HG02763 (cell line): ENCODE results near the gene UFL1.
"Not testable (repeated sequence)": the region's sequence is repeated elsewhere in the genome, so short reads cannot be mapped to it uniquely, and the experiment has no call there.

Source experiments
- ATAC-seq: cut with Tn5 transposase; IDR thresholded peaks from one replicate; pipeline ENCODE4 v1.9.1; 2021; ENCODE audit warnings: mild to moderate bottlenecking, moderate library complexity; ENCODE audit not compliant: unreplicated experiment

Gene UFL1

DNA sequence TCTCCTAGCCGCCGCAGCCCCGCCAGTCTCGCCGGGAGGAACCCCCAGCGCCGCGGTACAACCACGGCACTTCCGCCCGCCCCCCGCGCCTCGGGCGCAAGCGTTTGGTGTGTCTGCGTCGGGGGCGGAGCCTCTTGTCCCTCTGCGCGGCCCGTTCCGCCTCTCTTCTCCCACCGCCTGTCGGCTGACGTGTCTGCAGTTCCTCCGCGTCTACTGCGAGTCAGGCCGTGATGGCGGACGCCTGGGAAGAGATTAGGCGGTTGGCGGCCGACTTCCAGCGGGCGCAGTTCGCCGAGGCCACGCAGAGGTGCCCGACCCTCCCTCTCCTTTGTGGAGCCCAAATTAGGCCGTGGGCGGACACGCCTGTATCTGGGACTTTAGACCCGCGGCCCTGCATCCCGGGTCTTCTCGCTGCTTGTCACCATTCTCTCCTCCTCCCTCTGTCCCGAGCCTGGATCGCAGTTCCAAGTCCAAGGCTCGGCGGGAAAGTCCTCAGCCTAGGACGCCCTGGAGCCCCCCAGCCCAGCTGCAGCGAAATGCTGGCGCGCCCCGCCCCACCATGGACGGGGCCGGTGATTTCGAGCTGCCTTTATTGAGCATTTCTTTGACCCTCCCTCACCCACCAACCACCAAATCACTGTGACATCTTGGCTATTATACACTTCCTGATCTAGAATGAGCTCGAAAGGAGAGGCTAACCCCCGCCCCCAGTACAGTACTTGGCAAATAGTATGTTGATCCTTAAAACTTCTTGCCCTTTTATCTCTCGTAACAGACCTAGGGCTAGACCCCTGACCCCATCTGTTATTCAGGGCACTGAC is at the start of gene UFL1:
Gene UFL1 (plus strand): TSS at position 163 of the 821 bp plus-strand sequence. CDS start 68 bp downstream, at position 231.
- ATAC-seq = peak; percentile 98

GRCh38 chr6:96472291-96472690 is 49.3 kb upstream of the UFL1 start:
- ATAC-seq = not testable (repeated sequence)

DNA sequence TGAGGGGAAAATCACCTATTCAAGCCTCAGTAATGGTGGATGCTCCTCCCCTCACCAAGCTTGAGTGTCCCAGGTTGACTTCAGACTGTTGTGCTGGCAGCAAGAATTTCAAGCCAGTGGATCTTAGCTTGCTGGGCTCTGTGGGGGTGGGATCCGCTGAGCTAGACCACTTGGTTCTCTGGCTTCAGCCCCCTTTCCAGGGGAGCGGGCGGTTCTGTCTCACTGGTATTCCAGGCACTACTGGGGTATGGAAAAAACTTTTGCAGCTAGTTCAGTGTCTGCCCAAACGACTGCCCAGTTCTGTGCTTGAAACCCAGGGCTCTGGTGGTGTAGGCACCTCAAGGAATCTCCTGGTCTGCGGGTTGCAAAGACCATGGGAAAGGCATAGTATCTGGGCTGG is 42.9 kb upstream of the UFL1 start:
- no peak for ATAC-seq

DNA sequence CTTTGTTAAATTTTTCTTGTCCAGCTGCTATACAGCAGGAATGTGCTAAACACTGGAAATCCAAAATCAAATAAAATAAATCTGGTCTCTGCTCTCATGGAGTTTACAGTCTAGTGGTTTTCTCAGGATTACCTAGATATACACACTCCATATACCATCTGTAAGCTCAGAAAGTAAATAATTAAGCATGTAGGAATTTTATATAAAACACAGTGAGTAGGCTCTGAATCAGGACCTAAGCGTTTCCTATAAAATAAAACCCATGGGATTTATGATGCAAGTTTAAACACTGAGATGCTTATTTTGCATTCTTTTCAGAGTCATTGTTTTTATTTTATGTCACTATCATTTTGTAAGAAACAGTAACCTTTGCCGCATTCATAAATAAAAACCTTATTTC is 29.7 kb upstream of the UFL1 start:
- ATAC-seq = no peak

DNA sequence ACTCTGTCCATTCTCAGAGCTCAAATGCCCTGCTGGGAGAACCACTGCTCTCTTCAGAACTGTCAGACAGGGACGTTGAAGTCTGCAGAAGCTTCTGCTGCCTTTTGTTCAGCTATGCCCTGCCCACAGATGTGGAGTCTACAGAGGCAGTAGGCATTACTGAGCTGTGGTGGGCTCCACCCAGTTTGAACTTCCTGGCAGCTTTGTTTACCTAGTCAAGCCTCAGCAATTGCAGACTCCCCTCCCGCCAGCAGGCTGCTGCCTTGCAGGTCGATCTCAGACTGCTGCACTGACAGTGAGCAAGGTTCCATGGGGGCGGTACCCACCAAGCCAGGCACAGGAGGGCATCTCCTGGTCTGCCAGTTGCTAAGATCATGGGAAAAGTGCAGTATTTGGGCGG is 21.8 kb upstream of the UFL1 start:
- ATAC-seq = no peak

DNA sequence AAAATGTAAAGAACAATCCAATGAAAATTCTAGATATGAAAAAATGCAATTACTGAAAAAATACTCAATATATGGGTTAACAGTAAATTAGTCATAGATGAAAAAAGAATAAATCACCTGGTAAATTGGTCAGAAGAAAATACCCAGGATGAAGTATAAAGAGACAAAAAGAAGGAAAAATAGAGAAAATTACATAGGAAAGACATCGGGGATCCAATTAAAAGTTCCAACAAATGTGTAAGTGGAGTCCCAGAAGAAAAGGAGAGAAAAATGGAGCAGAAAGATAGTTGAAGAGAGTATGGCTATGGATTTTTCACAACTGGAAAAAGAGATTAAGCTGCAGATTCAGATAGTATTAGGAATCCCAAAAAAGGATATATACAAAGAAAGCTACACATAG is 18.7 kb upstream of the UFL1 start:
- ATAC-seq = no peak

DNA sequence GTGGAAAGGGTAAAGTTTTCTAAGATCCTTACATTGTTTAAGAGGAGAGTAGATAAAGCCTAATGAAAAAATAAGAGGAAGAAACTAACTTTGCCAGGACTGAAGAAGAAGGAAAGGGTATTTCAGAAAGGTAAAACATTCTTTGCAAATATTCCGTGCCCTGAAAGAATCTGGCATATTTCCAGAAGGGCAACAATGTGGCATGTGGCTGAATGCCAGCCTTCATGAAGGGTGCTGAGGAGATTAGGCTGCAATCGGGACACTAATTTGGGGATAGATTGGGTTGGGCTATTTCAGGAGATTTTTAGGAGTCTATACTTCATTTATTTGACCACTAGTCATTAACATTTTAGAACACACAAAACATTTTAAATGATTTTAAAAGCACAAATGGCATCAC is 16.2 kb upstream of the UFL1 start:
- no peak for ATAC-seq

DNA sequence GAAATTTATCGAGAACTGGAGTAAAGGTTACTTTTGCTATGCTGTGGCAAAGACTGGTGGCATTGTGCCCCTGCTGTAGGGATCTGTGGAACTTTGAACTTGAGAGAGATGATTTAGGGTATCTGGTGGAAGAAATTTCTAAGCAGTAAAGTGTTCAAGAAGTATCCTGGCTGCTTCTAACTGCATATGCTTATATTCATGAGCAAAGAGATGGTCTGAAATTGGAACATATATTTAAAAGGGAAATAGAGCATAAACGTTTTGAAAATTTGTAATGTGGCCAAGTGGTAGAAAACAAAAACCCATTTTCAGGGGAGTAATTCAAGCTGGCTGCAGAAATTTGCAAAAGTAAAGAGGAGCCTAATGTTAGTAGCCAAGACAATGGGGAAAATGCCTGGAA is 12.3 kb upstream of the UFL1 start:
- no peak for ATAC-seq

- no peak for ATAC-seq
Observed at GRCh38 chr6:96520171-96521115, 1.2 kb upstream of the UFL1 start.

- ATAC-seq = peak; percentile 16
Observed at GRCh38 chr6:96521306-96521643, 331 bp upstream of the UFL1 start.

- ATAC-seq = peak; percentile 27
Observed at GRCh38 chr6:96522465-96523009, 931 bp downstream of the UFL1 start.

DNA sequence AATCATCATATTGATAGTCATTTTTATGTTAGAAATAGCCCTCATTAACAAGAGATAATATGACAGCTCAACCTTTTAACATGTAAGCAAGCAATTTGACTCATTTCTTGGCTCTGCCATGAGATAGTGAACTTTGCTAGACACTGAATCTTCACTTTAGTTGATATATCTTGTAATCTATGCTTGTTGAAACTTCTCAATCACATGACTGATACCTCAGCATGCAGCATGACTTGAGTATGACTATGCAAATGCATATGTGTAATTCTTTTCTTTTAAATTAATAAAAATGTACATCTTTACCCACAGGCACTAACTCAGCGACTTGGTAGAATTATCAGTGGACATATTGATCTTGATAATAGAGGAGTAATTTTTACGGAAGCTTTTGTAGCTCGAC is 6.6 kb downstream of the UFL1 start:
- ATAC-seq = no peak

GRCh38 chr6:96532399-96532798 is 10.8 kb downstream of the UFL1 start:
- no peak for ATAC-seq

GRCh38 chr6:96537726-96538125 is 16.1 kb downstream of the UFL1 start:
- no peak for ATAC-seq

DNA sequence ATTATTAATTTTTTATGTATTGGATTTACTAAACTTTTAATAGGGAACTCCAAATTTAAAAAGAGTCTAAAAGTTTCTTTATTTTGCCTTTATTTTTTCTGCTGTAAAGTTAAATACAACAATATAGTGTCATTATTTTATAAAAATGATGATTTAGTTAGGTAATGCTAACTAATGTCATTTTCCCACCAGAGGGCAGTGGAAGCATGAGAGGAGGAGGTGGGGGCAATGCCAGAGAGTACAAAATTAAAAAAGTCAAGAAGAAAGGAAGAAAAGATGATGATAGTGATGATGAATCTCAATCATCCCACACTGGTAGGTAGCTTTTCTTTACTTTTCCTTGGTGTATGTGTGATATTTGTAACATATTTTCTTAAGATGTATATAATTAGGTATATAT is 21.1 kb downstream of the UFL1 start:
- ATAC-seq = no peak

DNA sequence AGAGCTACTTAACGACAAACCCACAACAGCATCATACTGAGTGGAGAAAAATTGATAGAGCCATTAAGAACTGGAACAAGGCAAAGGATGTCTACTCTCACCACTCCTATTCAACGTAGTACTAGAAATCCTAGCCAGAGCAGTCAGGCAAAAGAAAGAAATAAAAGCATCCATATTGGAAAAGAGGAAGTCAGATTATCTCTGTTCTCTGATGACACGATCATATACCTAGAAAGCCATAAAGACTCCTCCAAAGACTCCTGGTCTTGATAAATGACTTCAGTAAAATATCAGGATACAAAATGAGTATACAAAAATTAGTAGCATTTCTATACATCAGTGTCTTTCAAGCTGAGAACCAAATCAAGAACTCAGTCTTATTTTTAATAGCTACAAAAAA is 24.3 kb downstream of the UFL1 start:
- ATAC-seq = no peak

GRCh38 chr6:96547654-96548053 is 26.0 kb downstream of the UFL1 start:
- no peak for ATAC-seq

DNA sequence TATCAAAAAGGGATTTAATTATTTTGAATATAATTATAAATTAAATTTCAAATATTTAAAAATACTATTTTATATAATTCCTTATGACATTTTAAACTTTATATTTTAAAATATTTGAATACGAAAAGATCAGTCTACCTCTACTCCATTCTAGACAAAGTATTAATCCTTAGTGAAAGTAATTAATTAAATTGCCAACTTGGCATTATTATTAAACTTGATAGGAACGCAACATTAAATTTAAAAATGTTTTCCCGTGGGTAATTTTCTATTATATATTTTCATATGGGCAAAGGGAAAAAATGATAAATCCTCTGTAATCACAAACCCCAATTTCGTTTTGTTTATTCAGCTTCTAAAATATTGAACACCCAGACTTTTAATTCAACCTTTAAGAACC is 33.0 kb downstream of the UFL1 start:
- no peak for ATAC-seq

DNA sequence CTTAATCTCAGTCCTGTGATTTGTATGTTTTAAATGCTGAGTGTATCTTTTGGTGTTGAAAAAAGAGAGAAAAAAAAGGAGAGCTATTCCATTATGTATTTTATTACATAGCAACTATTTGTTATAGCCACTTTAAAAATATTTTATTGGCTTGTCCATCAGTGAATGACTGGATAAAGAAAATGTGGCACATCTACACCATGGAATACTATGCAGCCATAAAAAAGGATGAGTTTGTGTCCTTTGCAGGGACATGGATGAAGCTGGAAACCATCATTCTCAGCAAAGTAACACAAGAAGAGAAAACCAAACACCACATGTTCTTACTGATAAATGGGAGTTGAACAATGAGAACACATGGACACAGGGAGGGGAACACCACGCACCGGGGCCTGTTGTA is 38.1 kb downstream of the UFL1 start:
- not testable (repeated sequence) for ATAC-seq

- no peak for ATAC-seq
Observed at GRCh38 chr6:96562886-96563285, 41.3 kb downstream of the UFL1 start, which contains the start of gene FHL5. FHL5 (plus strand) TSS chr6:96563128; CDS start chr6:96603614, 40,486 bp downstream.

GRCh38 chr6:96563853-96564252 is 42.2 kb downstream of the UFL1 start:
- ATAC-seq = no peak

GRCh38 chr6:96570053-96570452 is 48.4 kb downstream of the UFL1 start:
- ATAC-seq = no peak
